ENCODE measurements around the gene KIAA0319L.

DNA sequence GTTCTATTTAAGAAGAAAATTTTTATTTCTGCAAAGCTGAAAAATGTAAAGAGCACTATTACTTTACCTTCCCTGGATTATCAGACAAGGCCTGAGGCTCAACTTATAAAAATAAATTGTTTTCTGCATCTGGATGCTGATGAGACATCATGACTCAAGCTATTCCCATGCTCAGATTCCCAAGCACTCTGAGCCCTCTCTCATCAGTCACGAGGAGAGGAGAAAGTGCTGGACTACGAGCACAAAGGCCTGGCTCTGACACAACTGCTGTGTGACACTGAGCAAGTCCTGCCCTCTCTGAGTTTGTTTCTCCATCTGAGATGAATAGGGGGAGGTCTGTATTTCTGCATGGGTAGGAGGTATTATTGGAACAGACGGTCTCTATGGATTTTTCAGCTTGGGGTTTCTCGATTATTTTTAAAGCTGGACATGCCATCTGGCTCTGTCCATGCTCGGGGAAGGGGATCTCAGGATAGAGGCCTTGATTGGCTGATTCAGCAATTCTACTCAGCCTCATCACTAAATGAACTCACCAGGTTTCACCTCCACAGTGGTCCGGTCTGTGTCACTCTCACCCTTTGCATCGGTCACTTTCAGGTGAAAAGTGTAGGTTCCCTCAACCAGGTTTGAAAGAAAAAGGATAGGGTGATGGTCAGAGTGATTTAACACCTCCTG lies 107.7 kb downstream of the KIAA0319L start:
- TF ChIP-seq CTCF (IDR thresholded peaks at IDR 0.05) (no peak), POLR2A (IDR thresholded peaks at IDR 0.05) (no peak)

Measured in testis (tissue), 2 donors.